Cortex of kidney (tissue), 1 donor: ENCODE data around the gene CABCOCO1.
"Not testable (repeated sequence)": the region's sequence is repeated elsewhere in the genome, so short reads cannot be mapped to it uniquely, and the experiment has no call there.

Experiments
- DNase-seq: peaks from one replicate; lab custom pipeline; 2025; lab: John Stamatoyannopoulos, UW

CABCOCO1 gene

GRCh38 chr10:61719475-61719874, 56.7 kb downstream of the CABCOCO1 start:
- not testable (repeated sequence) for DNase-seq

DNA sequence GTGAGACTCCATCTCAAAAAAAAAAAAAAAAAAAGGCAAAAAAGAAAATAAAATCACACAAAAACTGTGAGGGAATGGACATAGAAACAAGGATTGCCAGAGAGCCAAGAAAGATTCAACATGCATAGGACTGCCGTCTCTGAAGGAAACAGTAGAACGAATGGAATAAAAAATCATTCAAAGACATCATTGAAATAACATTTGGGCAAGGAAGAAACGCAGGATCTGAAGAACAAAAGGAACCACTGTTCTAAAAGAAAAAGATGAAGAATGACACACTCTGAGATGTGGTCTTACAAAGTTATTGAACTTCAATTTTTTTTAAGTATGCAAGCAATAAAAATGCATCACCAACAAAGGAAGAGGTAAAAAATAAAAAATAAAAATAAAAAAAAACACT, 57.2 kb downstream of the CABCOCO1 start:
- no peak for DNase-seq

DNA sequence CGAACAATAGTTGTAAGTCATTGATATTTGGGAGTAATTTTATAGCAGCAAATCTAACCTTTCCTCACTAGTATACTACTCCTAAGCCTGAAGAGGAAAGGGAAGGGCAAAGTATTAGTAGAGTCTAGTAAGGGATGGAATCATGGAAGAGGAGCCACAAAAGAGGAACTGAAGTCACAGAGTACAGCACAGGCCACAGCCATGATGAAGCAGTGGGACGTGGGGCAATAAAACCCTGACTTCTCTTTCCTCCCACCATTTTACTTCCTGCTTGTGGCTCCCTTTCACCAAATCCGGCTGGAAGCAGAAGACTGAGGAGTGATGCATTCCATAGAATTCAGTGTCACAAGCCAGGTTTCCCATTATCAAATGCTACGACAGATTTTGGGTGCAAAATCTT, 58.7 kb downstream of the CABCOCO1 start:
- no peak for DNase-seq

- DNase-seq: not testable (repeated sequence)
Observed at GRCh38 chr10:61725221-61725620, 62.5 kb downstream of the CABCOCO1 start.

GRCh38 chr10:61729596-61729995, 66.9 kb downstream of the CABCOCO1 start:
- DNase-seq: no peak

- DNase-seq: no peak
Observed at GRCh38 chr10:61730671-61731070, 67.9 kb downstream of the CABCOCO1 start.

- DNase-seq: no peak
Observed at GRCh38 chr10:61731638-61732037, 68.9 kb downstream of the CABCOCO1 start.

DNA sequence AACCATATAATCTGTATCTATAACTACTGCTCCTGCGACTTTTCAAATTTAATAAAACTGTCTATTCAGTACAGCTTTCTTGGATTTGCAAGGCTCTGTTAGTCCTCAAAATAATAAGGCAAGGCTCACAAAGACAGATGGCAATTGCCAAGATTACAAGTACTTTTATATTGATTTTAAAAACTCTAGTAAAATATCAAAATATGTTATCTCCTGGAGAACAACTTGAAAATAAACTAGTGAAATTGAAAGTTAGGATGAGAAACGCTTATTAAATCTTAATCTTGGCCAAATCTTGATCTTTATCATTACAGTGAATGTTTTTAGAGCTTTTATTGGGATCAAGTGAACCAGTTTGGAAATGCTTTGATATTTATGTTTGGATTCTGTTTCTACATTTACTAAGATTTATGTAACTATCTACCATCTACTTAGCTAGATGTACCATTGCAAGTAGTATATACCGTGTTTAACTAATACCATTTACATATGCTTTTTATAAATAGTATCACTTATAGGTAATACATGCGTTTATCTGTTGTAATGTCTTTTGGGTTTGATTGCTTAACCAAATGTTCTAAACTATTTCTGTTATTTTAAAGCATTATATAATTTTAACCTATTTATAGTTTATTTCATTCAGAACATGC, 70.0 kb downstream of the CABCOCO1 start:
- DNase-seq: no peak

GRCh38 chr10:61733358-61733940, 70.7 kb downstream of the CABCOCO1 start:
- DNase-seq: no peak

DNA sequence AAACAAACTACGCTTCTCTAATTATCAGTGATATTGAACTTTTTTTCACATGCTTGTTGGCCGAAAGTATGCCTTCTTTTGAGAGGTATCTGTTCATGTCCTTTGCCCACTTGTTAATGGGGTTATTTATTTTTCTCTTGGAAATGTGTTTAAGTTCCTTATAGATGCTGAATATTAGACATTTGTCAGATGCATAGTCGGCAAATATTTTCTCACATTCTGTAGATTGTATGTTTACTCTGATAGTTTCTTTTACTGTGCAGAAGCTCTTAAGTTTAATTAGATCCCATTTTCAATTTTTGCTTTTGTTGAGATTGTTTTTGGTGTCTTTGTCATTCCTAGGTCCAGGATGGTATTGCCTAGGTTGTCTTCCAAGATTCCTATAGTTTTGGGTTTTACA, 73.2 kb downstream of the CABCOCO1 start:
- DNase-seq: no peak

GRCh38 chr10:61737455-61737854, 74.7 kb downstream of the CABCOCO1 start:
- not testable (repeated sequence) for DNase-seq

- DNase-seq: no peak
Observed at GRCh38 chr10:61742812-61743211, 80.1 kb downstream of the CABCOCO1 start.

DNA sequence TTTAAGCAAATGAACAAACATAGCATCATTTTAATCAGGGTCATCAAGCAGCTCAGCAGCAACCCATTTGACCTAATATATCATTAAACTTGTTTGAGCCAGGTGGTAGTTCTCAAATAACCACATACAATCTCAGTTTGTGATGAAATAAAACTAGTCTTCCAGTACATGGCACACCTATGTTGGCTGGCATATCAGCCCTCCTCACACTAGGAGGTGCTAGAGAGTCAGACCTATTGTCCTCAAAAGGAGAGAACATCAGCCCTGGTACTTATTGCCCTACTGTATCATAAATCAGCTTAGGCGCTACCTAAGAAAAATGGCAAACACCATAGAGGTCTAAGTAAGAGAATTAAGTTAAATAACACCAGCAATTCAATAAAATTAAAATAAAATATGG, 81.7 kb downstream of the CABCOCO1 start:
- no peak for DNase-seq

GRCh38 chr10:61746377-61746776, 83.6 kb downstream of the CABCOCO1 start:
- no peak for DNase-seq

GRCh38 chr10:61747307-61747706, 84.6 kb downstream of the CABCOCO1 start:
- no peak for DNase-seq

DNA sequence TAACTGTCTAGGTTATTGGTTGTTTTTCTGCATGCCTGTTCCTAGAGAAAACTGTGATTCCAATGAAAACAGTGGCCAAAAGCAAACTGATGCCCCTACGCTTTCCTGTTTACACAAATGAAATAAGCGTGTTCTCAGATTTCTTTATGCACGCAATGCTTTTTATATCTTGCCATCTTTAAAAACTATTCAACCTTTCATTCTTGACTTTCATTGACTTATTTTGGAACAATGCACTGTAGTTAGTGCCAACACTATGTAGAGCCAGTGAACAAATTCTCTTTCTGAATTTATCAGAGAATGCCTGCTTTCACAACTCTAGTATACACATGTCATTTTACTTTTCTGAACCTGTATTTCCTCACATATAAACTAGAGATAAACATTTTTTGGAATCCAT, 86.6 kb downstream of the CABCOCO1 start:
- no peak for DNase-seq

DNA sequence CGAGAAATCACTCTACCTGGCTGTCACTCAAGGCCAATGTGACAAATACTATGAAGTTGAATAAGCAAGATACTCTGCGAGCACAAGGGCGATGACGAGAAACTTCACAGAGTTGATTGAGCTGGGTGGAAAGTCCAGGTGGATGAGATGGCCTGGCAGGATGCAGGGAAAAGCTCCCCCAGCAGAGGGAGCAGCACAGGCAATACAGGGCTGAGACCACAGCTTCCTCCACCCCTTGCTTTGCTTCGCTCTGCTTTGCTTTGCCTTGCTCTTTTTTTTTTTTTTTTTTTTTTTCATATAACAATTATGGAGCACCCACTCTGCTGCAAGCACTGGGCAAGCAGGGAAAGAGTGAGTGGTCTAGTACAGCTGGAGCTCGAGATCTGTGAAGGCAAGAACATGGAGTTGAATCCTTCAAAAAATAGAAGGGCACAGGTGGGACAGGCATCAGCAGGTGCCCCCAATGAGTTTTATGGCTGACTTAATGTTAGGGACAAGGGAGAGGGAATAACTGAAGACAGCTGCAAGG, 88.3 kb downstream of the CABCOCO1 start:
- no peak for DNase-seq

DNA sequence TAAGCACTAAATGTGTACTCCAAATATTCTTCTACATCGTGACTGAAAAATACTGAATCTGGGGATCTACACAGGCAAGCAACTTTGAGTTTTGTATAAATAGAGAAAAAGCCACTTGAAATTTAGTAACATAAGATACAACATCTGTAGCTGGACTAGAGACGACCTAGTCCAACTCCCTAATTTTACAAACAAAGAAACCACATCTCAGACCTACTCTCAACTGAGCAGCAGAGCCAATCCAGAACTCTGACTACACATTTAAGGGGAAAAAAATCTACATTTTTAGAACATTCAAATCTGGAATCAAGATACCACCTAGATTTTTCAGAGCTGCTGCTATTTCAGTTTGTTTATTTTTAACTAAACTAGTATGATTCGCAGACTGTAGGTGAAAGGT, 88.9 kb downstream of the CABCOCO1 start:
- DNase-seq: no peak

- no peak for DNase-seq
Observed at GRCh38 chr10:61752111-61753011, 89.6 kb downstream of the CABCOCO1 start.

DNA sequence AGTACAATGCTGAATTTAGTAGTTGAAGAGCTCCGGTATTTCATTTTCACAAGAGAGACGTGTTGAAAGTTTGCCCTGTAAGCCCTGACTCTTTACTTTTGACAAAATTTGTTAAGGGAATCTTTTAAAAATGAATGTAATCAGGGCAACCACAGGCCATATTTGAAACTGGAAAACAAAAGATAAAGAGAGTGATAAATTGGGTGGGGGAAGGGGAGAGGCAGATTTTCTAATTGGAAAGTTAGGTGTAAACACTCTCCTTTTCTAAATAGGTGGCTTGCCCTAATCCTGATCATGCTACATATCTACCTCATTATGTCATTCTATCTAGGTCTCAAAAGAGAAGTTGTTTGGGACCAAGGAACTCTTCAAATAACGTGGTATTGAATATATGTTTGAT, 90.7 kb downstream of the CABCOCO1 start:
- no peak for DNase-seq

GRCh38 chr10:61754587-61755550, 92.1 kb downstream of the CABCOCO1 start:
- DNase-seq: no peak

DNA sequence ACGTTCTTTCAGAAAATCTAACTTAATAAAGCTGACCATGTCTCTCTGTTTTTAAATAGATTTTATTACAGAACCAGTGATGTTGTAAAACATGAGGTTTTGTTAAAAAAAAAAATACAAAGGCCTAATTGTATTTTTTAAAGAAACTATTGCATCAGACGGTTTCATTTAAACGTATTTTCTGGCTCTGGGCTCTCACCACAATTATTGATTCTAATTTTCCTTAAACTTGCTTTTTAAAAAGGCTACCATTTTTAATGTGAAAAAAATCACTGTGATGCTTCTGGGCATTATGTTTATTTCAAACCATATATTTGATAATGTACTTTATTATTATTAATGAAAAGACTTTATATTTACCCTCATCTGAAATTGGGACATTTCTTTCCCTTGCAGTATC, 94.3 kb downstream of the CABCOCO1 start:
- no peak for DNase-seq
